Muscle layer of colon (tissue), 2 donors: ENCODE data around the gene COL5A1.

Source experiments
- H3K27ac ChIP-seq: one replicate; pipeline ENCODE4 v1.7.0; 2013; ENCODE audit warnings: low read depth, mild to moderate bottlenecking, low read length, moderate library complexity
- H3K27me3 ChIP-seq, 2 donors: one replicate each; pipeline ENCODE4 v1.7.0; 2013; ENCODE audit warnings: low read length in 2 of 2, mild to moderate bottlenecking in 2 of 2; ENCODE audit not compliant: insufficient read depth in 2 of 2, control insufficient read depth in 1 of 2
- H3K36me3 ChIP-seq: one replicate; pipeline ENCODE4 v1.7.0; 2013; ENCODE audit warnings: mild to moderate bottlenecking, low read length; ENCODE audit not compliant: insufficient read depth
- H3K4me1 ChIP-seq: one replicate; pipeline ENCODE4 v1.7.0; 2013; ENCODE audit warnings: mild to moderate bottlenecking, low read length; ENCODE audit not compliant: insufficient read depth
- H3K4me3 ChIP-seq, 2 donors: one replicate each; pipeline ENCODE4 v1.7.0; 2013; ENCODE audit warnings: low read length in 2 of 2, low read depth in 1 of 2, mild to moderate bottlenecking in 1 of 2, moderate library complexity in 1 of 2
- H3K9ac ChIP-seq: one replicate; pipeline ENCODE4 v1.7.0; 2013; ENCODE audit warnings: low read length
- H3K9me3 ChIP-seq: one replicate; pipeline ENCODE4 v1.7.0; 2013; ENCODE audit warnings: mild to moderate bottlenecking, low read length
- donor health status: abdominal sarcoma.
- donor health status: Adenocarcinoma of cecum.

The COL5A1 gene

DNA sequence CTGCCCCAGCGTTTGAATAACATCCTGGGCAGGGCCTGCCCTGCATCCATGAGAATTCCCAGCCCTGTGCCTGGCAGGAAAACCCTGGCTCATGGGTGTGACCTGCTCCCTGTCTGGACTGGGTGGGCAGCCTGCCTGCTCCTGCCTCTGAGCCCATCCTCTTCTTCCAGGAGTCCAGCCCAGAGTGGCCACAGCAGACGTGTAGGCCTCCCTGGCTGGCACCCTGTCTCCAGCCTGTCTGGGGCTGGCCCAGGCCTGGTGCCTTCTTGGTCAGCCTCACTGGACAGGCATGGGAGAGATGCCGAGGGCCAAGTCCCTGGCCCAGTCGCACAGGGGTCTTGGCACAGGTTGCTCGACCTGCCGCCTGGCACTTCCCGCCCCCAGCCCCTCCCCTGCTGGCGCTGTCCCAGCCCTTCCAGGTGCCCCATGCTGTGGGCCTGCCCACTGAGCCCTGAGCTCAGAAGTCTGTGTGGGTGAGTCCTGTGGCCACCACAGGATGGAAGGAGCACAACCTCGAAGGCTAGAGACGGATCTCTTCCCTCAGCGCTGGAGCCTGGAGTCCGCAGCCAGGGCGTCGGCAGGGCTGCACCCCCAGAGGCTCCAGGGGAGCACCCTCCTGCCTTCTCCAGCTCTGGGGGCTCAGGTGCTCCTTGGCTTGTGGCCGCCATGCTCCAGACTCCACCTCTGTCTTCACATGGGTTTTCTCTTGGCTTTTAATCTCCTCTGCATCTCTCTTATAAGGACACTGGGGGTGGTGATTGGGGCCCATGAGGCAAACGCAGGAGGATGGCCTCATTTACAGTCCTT lies 11.8 kb upstream of the COL5A1 start:
- Histone ChIP-seq H3K9me3 (no peaks in the 10 kb centered on the region), H3K36me3 (no peaks in the 10 kb centered on the region), H3K4me3 (no peak overlapping the region), H3K9ac (no peak overlapping the region), H3K27me3 (no peaks in the 10 kb centered on the region), H3K27ac (no peak overlapping the region), H3K4me1 (no peaks in the 10 kb centered on the region)

- H3K4me1 ChIP-seq: no peaks in the 10 kb centered on the region
- H3K27me3 ChIP-seq: no peaks in the 10 kb centered on the region
- H3K9me3 ChIP-seq: no peaks in the 10 kb centered on the region
- no peak overlapping the region for H3K9ac ChIP-seq
- H3K36me3 ChIP-seq: no peaks in the 10 kb centered on the region
- no peak overlapping the region for H3K4me3 ChIP-seq
- H3K27ac ChIP-seq: no peak overlapping the region
These were observed 11.2 kb upstream of the COL5A1 start for GRCh38 chr9:134630393-134630790.

- H3K27ac ChIP-seq: no peak overlapping the region
- no peaks in the 10 kb centered on the region for H3K36me3 ChIP-seq
- H3K4me1 ChIP-seq: no peaks in the 10 kb centered on the region
- H3K4me3 ChIP-seq: no peak overlapping the region
- no peaks in the 10 kb centered on the region for H3K9me3 ChIP-seq
- no peaks in the 10 kb centered on the region for H3K27me3 ChIP-seq
- H3K9ac ChIP-seq: no peak overlapping the region
These were observed 10.7 kb upstream of the COL5A1 start for GRCh38 chr9:134630861-134631260.

GRCh38 chr9:134631881-134632280 lies 9.7 kb upstream of the COL5A1 start:
- no peak overlapping the region for H3K9ac ChIP-seq
- no peak overlapping the region for H3K27ac ChIP-seq
- H3K4me3 ChIP-seq: no peak overlapping the region
- no peaks in the 10 kb centered on the region for H3K9me3 ChIP-seq
- H3K4me1 ChIP-seq: no peaks in the 10 kb centered on the region
- H3K27me3 ChIP-seq: no peaks in the 10 kb centered on the region
- no peaks in the 10 kb centered on the region for H3K36me3 ChIP-seq

- Histone ChIP-seq H3K27ac (no peak overlapping the region), H3K36me3 (no peaks in the 10 kb centered on the region), H3K9me3 (no peaks in the 10 kb centered on the region), H3K9ac (no peak overlapping the region), H3K4me1 (no peaks in the 10 kb centered on the region), H3K4me3 (no peak overlapping the region), H3K27me3 (no peaks in the 10 kb centered on the region)
These were observed 9.3 kb upstream of the COL5A1 start for GRCh38 chr9:134632329-134632728.

DNA sequence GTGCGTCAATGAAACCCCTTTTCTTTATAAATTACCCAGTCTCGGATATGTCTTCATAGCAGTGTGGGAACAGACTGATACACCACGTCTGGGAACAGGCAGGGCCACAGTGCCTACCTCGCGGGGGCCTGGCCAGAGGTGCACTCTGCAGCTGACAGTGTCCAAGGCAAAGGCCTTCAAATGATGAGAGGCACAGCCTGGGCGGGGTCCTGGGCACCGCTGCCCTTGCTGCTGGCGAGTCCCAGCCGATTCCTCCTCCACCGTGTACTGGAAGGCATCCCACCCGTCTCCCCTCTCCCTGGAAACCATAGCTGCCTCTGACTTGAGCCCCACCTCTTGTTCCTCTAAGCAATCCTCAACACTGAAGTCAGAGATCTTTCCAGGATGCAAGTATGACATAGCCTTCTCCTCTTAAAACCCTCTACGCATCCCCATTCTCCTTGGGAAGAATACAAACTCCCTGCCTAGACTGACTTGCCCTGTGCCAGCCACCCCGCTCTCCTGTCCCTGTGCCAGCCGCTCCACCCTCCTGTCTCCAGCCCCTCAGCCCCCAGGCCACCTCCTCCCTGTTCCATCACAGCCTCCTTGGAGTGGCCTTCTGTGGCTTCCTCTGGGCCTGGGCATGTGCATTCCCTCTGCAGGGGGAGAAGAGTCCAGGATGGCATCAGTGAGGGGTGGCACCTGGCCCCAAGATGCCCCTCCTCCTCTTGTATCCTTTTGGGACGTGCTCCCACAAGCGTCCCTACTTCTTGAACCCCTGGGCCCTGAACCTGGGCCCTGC lies 8.1 kb upstream of the COL5A1 start:
- H3K4me1 ChIP-seq: no peaks in the 10 kb centered on the region
- H3K27ac ChIP-seq: no peak overlapping the region
- H3K9me3 ChIP-seq: no peaks in the 10 kb centered on the region
- no peaks in the 10 kb centered on the region for H3K36me3 ChIP-seq
- H3K4me3 ChIP-seq: no peak overlapping the region
- no peaks in the 10 kb centered on the region for H3K27me3 ChIP-seq
- no peak overlapping the region for H3K9ac ChIP-seq

DNA sequence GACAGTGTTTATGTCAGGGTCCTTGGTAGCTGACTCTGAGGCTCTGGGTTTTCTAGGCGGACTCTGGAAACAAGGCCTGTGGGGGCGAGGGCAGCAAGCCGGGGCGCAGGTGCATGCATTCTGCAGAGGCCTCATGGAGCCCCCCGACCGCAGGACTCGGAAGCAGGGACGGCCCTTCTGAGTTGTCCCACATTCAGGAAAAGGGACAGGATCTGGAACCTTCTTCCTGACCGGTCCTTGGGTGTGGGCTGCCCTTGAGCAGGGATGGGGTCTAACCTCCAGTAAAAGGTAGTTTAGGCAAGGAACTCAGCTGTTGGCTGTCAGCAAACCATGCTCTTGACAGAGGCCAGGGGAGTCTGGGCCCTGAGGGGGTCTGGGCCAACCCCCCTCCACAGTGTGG lies 7.4 kb upstream of the COL5A1 start:
- H3K36me3 ChIP-seq: no peaks in the 10 kb centered on the region
- H3K4me1 ChIP-seq: no peaks in the 10 kb centered on the region
- H3K27me3 ChIP-seq: no peaks in the 10 kb centered on the region
- H3K4me3 ChIP-seq: no peak overlapping the region
- no peak overlapping the region for H3K9ac ChIP-seq
- no peaks in the 10 kb centered on the region for H3K9me3 ChIP-seq
- H3K27ac ChIP-seq: no peak overlapping the region

DNA sequence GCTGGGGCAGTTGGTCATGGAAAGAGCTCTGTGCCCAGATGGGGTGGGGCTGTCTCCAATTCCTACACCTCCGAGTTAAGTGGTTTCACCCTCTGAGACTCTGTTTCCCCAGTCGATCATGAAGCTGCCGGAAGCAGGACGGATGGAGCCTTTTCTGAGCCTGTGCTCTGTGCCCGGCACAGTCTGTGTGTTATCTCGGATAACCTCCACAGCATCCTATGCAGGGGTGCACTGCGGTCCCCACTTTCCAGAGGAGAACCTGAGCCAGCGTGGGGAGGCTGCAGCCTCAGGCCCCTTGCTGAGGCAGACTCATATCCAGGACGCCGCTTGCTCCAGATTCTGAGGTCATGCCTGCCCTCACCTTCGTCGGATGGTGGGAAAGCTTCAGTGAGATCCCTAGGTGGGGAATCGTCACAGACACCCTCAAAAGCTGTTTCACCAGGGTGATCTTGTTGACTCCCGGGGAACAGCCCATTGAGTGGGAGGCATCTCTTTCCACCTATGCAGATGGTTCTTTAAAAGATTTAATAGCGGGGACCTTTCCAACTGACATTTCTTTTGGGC lies 6.9 kb upstream of the COL5A1 start:
- Histone ChIP-seq H3K4me3 (no peak overlapping the region), H3K36me3 (no peaks in the 10 kb centered on the region), H3K27me3 (no peaks in the 10 kb centered on the region), H3K9ac (no peak overlapping the region), H3K9me3 (no peaks in the 10 kb centered on the region), H3K27ac (no peak overlapping the region), H3K4me1 (no peaks in the 10 kb centered on the region)

DNA sequence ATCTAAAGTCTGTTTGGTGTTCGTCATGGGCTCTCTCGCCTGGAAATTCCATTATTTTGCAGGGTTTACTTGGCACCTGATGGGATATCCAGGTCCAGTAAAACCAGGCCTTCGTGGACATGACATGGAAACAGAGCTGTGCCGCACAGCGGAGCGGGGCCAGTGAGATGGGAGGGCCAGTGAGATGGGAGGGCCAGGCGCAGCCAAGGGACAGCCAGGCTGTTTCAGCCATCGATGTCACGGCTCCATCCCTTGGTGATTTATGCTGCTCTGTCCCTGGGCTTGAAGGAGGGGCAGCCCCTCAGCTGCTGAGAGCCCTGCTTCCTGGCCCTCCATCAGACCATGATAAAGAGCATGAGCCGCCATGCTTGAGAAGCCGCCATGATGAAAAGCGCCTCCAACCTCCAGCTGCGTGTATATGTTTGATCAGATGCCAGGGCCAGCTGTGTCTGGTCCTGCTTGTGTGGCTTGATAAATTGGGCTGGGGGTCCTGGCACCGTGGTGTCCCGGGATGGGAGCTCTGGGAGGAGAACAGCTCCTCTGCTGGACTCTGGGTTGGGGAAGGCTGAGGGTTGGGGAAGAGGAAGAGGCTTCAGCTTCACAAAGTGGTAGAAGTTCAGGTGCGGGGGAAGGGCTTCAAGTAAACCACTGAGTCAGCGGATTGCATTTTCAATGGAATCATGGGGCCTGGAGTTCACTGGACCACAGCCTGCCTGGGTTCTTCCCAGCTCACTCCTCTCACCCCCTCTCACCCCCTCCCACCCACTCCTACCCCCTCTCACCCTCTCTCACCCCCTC lies 6.1 kb upstream of the COL5A1 start:
- H3K9me3 ChIP-seq: no peaks in the 10 kb centered on the region
- H3K4me3 ChIP-seq: no peak overlapping the region
- peaks cover 2% of the 10 kb centered on the region for H3K4me1 ChIP-seq
- H3K36me3 ChIP-seq: no peaks in the 10 kb centered on the region
- no peak overlapping the region for H3K27ac ChIP-seq
- H3K27me3 ChIP-seq: no peaks in the 10 kb centered on the region
- H3K9ac ChIP-seq: no peak overlapping the region

GRCh38 chr9:134636149-134636507 lies 5.5 kb upstream of the COL5A1 start:
- H3K4me1 ChIP-seq: peaks cover 7% of the 10 kb centered on the region
- no peaks in the 10 kb centered on the region for H3K36me3 ChIP-seq
- no peaks in the 10 kb centered on the region for H3K27me3 ChIP-seq
- H3K27ac ChIP-seq: no peak overlapping the region
- no peak overlapping the region for H3K9ac ChIP-seq
- no peak overlapping the region for H3K4me3 ChIP-seq
- H3K9me3 ChIP-seq: no peaks in the 10 kb centered on the region

GRCh38 chr9:134637241-134637640 lies 4.4 kb upstream of the COL5A1 start:
- Histone ChIP-seq H3K9me3 (no peaks in the 10 kb centered on the region), H3K4me3 (no peak overlapping the region), H3K27ac (no peak overlapping the region), H3K9ac (no peak overlapping the region), H3K36me3 (no peaks in the 10 kb centered on the region), H3K4me1 (peaks cover 9% of the 10 kb centered on the region), H3K27me3 (no peaks in the 10 kb centered on the region)
